ENCODE data around the gene S1PR1. TPM values are rescaled to one million over a fixed set of nuclear protein-coding genes. Genes with fewer than 3 reads are reported as not detected.

The S1PR1 gene
- total and polyA plus RNA-seq, 2 of the 13 experiments (the other 11 are each of a cell fraction or from before 2014, with no cell fraction given), result not detected

DNA sequence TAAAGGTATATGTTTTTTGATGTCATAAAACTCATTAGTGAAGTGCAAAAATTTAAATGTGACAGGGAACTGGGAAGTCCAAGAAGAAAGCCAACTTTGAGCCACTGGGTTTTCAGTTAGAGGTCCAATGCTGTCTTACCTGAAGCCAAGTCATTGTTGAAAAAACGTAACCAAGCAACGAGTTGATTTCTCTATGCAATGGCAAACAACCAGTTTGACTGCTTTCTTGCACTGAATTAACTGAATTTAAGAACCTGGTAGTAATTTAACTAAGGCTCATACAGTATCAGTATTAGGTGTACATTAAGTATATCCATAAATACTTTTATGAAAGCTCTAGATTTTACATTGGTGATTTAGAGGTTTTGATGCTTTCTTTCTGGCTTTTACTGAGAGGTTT is 20.2 kb upstream of the S1PR1 start (continued):
- TF ChIP-seq CENPT (CRISPR knock-in tag; IDR thresholded peaks at IDR 0.05; ENCODE audit: low read depth) (no peak), ZBTB7A (CRISPR knock-in tag; IDR thresholded peaks at IDR 0.05) (no peak)
- TF ChIP-seq, protein P1, sequence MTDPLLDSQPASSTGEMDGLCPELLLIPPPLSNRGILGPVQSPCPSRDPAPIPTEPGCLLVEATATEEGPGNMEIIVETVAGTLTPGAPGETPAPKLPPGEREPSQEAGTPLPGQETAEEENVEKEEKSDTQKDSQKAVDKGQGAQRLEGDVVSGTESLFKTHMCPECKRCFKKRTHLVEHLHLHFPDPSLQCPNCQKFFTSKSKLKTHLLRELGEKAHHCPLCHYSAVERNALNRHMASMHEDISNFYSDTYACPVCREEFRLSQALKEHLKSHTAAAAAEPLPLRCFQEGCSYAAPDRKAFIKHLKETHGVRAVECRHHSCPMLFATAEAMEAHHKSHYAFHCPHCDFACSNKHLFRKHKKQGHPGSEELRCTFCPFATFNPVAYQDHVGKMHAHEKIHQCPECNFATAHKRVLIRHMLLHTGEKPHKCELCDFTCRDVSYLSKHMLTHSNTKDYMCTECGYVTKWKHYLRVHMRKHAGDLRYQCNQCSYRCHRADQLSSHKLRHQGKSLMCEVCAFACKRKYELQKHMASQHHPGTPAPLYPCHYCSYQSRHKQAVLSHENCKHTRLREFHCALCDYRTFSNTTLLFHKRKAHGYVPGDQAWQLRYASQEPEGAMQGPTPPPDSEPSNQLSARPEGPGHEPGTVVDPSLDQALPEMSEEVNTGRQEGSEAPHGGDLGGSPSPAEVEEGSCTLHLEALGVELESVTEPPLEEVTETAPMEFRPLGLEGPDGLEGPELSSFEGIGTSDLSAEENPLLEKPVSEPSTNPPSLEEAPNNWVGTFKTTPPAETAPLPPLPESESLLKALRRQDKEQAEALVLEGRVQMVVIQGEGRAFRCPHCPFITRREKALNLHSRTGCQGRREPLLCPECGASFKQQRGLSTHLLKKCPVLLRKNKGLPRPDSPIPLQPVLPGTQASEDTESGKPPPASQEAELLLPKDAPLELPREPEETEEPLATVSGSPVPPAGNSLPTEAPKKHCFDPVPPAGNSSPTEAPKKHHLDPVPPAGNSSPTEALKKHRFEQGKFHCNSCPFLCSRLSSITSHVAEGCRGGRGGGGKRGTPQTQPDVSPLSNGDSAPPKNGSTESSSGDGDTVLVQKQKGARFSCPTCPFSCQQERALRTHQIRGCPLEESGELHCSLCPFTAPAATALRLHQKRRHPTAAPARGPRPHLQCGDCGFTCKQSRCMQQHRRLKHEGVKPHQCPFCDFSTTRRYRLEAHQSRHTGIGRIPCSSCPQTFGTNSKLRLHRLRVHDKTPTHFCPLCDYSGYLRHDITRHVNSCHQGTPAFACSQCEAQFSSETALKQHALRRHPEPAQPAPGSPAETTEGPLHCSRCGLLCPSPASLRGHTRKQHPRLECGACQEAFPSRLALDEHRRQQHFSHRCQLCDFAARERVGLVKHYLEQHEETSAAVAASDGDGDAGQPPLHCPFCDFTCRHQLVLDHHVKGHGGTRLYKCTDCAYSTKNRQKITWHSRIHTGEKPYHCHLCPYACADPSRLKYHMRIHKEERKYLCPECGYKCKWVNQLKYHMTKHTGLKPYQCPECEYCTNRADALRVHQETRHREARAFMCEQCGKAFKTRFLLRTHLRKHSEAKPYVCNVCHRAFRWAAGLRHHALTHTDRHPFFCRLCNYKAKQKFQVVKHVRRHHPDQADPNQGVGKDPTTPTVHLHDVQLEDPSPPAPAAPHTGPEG (CRISPR knock-in tag; IDR thresholded peaks at IDR 0.05), result no peak

DNA sequence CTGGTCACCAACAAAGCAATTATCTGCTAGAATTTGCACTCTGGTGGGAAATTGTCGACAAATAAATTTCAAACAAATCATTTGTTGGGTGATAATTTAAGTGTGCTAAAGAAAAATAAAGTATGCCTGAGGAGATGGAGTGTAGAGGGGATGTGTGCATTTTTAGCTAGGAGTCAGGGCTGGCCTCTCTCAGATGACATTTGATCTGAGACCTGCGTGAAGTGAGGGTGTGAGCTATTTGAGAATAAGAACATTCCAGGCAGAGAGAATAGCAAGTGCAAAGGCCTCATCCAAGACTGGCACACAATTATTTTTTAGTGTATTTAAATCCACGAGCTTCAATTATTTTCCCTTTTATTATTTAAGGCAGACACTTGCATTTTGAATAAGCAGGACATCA is 19.7 kb upstream of the S1PR1 start:
- in situ Hi-C loops (cut with HindIII; ENCODE audit: extremely low pct_ligation_motif_present, low pct_unique_long_range_greater_than_20kb), result no loop called here
- no peak overlapping the region for H3K27ac ChIP-seq (ENCODE audit: extremely low read length, insufficient read depth, low read length)
- H3K4me2 ChIP-seq (ENCODE audit: low read depth, low read length), result no peak overlapping the region
- H3K9me3 ChIP-seq (ENCODE audit: low read length), result no peaks in the 10 kb centered on the region
- H3K27me3 ChIP-seq (ENCODE audit: control insufficient read depth in 1 of 2, insufficient read depth in 2 of 2, low read length in 2 of 2), result no peaks in the 10 kb centered on the region
- DNase-seq (ENCODE audit: low spot score), result no peak
- no peak for ATAC-seq
- intact Hi-C loops (cut with micrococcal nuclease; ENCODE audit: unreplicated experiment), result no loop called here
- H3K79me2 ChIP-seq (ENCODE audit: insufficient read depth, low read length), result no peaks in the 10 kb centered on the region
- no peaks in the 10 kb centered on the region for H4K20me1 ChIP-seq (ENCODE audit: insufficient read depth, low read length)
- no peak for FAIRE-seq
- H3K9ac ChIP-seq (ENCODE audit: insufficient read depth, low read depth, low read length), result no peak overlapping the region
- ChIA-PET POLR2A (no interaction called here), CTCF (ENCODE audit: low intra/inter-chr PET ratio, low total read pairs) (no interaction called here)
- no peaks in the 10 kb centered on the region for H3K36me3 ChIP-seq (replicated peaks in 1 of 2; ENCODE audit: control insufficient read depth in 1 of 2, insufficient read depth in 2 of 2, low read length in 2 of 2)
- no peak overlapping the region for H2AFZ ChIP-seq (ENCODE audit: low read length)
- BruUV-seq (replicated peaks), result no TSS peak
- H3K4me3 ChIP-seq (replicated peaks in 1 of 3; ENCODE audit: insufficient read depth in 1 of 3, low read depth in 2 of 3, low read length in 3 of 3), result no peak overlapping the region
- TF ChIP-seq ZNF746 (CRISPR knock-in tag; IDR thresholded peaks at IDR 0.05), result no peak
- TF ChIP-seq AGO2 (optimal IDR thresholded peaks at IDR 0.05; ENCODE audit: low read depth, low read length), result no peak
- no peak for TF ChIP-seq PHB2 (IDR thresholded peaks at IDR 0.05; ENCODE audit: partially characterized antibody)
- no peak for TF ChIP-seq PCBP1 (IDR thresholded peaks at IDR 0.05; ENCODE audit: borderline replicate concordance, low read depth, low read length)
- no peak for TF ChIP-seq ZNF367 (CRISPR knock-in tag; IDR thresholded peaks at IDR 0.05; ENCODE audit: borderline replicate concordance)
- no peak for TF ChIP-seq SP4 (CRISPR knock-in tag; IDR thresholded peaks at IDR 0.05)
- TF ChIP-seq, protein P2, sequence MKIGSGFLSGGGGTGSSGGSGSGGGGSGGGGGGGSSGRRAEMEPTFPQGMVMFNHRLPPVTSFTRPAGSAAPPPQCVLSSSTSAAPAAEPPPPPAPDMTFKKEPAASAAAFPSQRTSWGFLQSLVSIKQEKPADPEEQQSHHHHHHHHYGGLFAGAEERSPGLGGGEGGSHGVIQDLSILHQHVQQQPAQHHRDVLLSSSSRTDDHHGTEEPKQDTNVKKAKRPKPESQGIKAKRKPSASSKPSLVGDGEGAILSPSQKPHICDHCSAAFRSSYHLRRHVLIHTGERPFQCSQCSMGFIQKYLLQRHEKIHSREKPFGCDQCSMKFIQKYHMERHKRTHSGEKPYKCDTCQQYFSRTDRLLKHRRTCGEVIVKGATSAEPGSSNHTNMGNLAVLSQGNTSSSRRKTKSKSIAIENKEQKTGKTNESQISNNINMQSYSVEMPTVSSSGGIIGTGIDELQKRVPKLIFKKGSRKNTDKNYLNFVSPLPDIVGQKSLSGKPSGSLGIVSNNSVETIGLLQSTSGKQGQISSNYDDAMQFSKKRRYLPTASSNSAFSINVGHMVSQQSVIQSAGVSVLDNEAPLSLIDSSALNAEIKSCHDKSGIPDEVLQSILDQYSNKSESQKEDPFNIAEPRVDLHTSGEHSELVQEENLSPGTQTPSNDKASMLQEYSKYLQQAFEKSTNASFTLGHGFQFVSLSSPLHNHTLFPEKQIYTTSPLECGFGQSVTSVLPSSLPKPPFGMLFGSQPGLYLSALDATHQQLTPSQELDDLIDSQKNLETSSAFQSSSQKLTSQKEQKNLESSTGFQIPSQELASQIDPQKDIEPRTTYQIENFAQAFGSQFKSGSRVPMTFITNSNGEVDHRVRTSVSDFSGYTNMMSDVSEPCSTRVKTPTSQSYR (CRISPR knock-in tag; IDR thresholded peaks at IDR 0.05; ENCODE audit: borderline replicate concordance), result no peak
- no peaks in the 10 kb centered on the region for H3K4me1 ChIP-seq (ENCODE audit: insufficient read depth, low read length)
- 6% methylated on average over 3 of the region's 3 CpGs for WGBS (ENCODE audit: low lambda C conversion rate)
